Smooth muscle cell (in vitro differentiated cells): ENCODE measurements around the gene C14orf180. TPM values are rescaled to one million over a fixed set of nuclear protein-coding genes. Genes with fewer than 3 reads are reported as not detected.

Source experiments
- DNase-seq: peaks from one replicate; lab custom pipeline; 2025; ENCODE audit not compliant: unreplicated experiment; lab: John Stamatoyannopoulos, UW
- H2AFZ ChIP-seq: fragments of 200-600 bp; sonication (generic); 2 replicates; pipeline ENCODE4 v1.6.0; 2016; ENCODE audit warnings: antibody characterized with exemption, low read depth, mild to moderate bottlenecking
- H3F3A ChIP-seq: fragments of 200-600 bp; sonication (generic); 2 replicates; pipeline ENCODE4 v1.6.0; 2017; ENCODE audit warnings: antibody characterized with exemption, low read depth
- H3K27ac ChIP-seq: fragments of 200-600 bp; sonication (generic); 2 replicates; pipeline ENCODE4 v1.5.1; 2016; ENCODE audit warnings: low read depth, mild to moderate bottlenecking
- H3K27me3 ChIP-seq: fragments of 200-600 bp; sonication (generic); 2 replicates; pipeline ENCODE4 v1.6.1; 2016; ENCODE audit warnings: low read depth, mild to moderate bottlenecking
- H3K36me3 ChIP-seq: fragments of 200-600 bp; sonication (generic); 2 replicates; pipeline ENCODE4 v1.5.1; 2016; ENCODE audit warnings: low read depth
- H3K4me1 ChIP-seq: fragments of 200-600 bp; sonication (generic); 2 replicates; pipeline ENCODE4 v1.5.1; 2016; ENCODE audit warnings: low read depth
- H3K4me2 ChIP-seq: fragments of 200-600 bp; sonication (generic); 2 replicates; pipeline ENCODE4 v1.6.0; 2016; ENCODE audit warnings: mild to moderate bottlenecking
- H3K4me3 ChIP-seq: fragments of 200-600 bp; sonication (generic); 2 replicates; pipeline ENCODE4 v1.5.1; 2016; ENCODE audit warnings: mild to moderate bottlenecking
- H3K79me2 ChIP-seq: fragments of 200-600 bp; sonication (generic); 2 replicates; pipeline ENCODE4 v1.6.0; 2016; ENCODE audit warnings: low read depth, mild to moderate bottlenecking
- H3K9ac ChIP-seq: fragments of 200-600 bp; sonication (generic); 2 replicates; pipeline ENCODE4 v1.6.0; 2016; ENCODE audit warnings: low read depth
- H3K9me3 ChIP-seq: fragments of 200-600 bp; sonication (generic); replicated peaks from 2 replicates; pipeline ENCODE4 v1.5.1; 2016; ENCODE audit warnings: low read depth
- H4K20me1 ChIP-seq: fragments of 200-600 bp; sonication (generic); 2 replicates; pipeline ENCODE4 v1.6.0; 2016; ENCODE audit warnings: low read depth
- CTCF ChIP-seq: fragments of 200-600 bp; sonication (generic); IDR thresholded peaks from 2 replicates; pipeline ENCODE4 v1.5.1; 2017; ENCODE audit warnings: borderline replicate concordance, mild to moderate bottlenecking, antibody characterized with exemption; ENCODE audit not compliant: insufficient read depth, poor library complexity, severe bottlenecking
- WGBS: methylation state at CpG from one replicate; pipeline ENCODE4 v1.1.7; 2016; ENCODE audit warnings: low lambda C conversion rate; 5-methylcytosine and 5-hydroxymethylcytosine counted together
- polyA plus RNA-seq: library from polyadenylated mRNA; unstranded; fragments of >200 nt; fragmentation: Nextera tagmentation; extraction: Ambion mirVana; gene quantifications from 2 replicates; pipeline ENCODE4 v1.2.1, GENCODE V29; 2016
- total RNA-seq: library from RNA; depleted of rRNA; stranded (reverse); fragments of >200 nt; gene quantifications from 2 replicates; pipeline ENCODE4 v1.2.3, GENCODE V29; 2014

C14orf180 gene
- total and polyA plus RNA-seq, 2 experiments from 2014 or later = 0.63 to 1.2 TPM

- Histone ChIP-seq H3K27ac (no peak overlapping the region), H3K4me1 (peaks cover 14% of the 10 kb centered on the region), H3K36me3 (no peaks in the 10 kb centered on the region), H3K27me3 (no peaks in the 10 kb centered on the region), H2AFZ (no peak overlapping the region), H3K9ac (no peak overlapping the region), H3K4me2 (peak overlapping the region; percentile 68), H3K9me3 (no peaks in the 10 kb centered on the region), H3K4me3 (no peak overlapping the region), H3F3A (no peaks in the 10 kb centered on the region), H4K20me1 (no peaks in the 10 kb centered on the region), H3K79me2 (no peaks in the 10 kb centered on the region)
- 69% methylated on average over 14 of the region's 14 CpGs for WGBS
- no peak for DNase-seq
- no peak for TF ChIP-seq CTCF
These were observed 5.0 kb upstream of the C14orf180 start for GRCh38 chr14:104574536-104574935.

- Histone ChIP-seq H3K36me3 (no peaks in the 10 kb centered on the region), H3K9ac (no peak overlapping the region), H3K27ac (no peak overlapping the region), H3K9me3 (no peaks in the 10 kb centered on the region), H4K20me1 (no peaks in the 10 kb centered on the region), H2AFZ (no peak overlapping the region), H3F3A (no peaks in the 10 kb centered on the region), H3K79me2 (no peaks in the 10 kb centered on the region), H3K4me2 (peak overlapping the region; percentile 68), H3K27me3 (no peaks in the 10 kb centered on the region), H3K4me3 (no peak overlapping the region), H3K4me1 (peaks cover 14% of the 10 kb centered on the region)
- DNase-seq = no peak
- no peak for TF ChIP-seq CTCF
- WGBS = 85% methylated on average over 31 of the region's 31 CpGs
These were observed 4.5 kb upstream of the C14orf180 start for GRCh38 chr14:104574978-104575583.

- no peak for TF ChIP-seq CTCF
- H3K4me2 ChIP-seq = no peak overlapping the region
- no peaks in the 10 kb centered on the region for H3K27me3 ChIP-seq
- no peaks in the 10 kb centered on the region for H3F3A ChIP-seq
- H3K36me3 ChIP-seq = no peaks in the 10 kb centered on the region
- DNase-seq = no peak
- no peak overlapping the region for H2AFZ ChIP-seq
- no peaks in the 10 kb centered on the region for H3K79me2 ChIP-seq
- H4K20me1 ChIP-seq = no peaks in the 10 kb centered on the region
- peaks cover 14% of the 10 kb centered on the region for H3K4me1 ChIP-seq
- H3K9ac ChIP-seq = no peak overlapping the region
- no peaks in the 10 kb centered on the region for H3K9me3 ChIP-seq
- H3K4me3 ChIP-seq = no peak overlapping the region
- WGBS = 59% methylated on average over 16 of the region's 16 CpGs
- H3K27ac ChIP-seq = no peak overlapping the region
These were observed 3.2 kb upstream of the C14orf180 start for GRCh38 chr14:104576232-104576969.
